ENCODE data around the gene OR52E2.

The OR52E2 gene

DNA sequence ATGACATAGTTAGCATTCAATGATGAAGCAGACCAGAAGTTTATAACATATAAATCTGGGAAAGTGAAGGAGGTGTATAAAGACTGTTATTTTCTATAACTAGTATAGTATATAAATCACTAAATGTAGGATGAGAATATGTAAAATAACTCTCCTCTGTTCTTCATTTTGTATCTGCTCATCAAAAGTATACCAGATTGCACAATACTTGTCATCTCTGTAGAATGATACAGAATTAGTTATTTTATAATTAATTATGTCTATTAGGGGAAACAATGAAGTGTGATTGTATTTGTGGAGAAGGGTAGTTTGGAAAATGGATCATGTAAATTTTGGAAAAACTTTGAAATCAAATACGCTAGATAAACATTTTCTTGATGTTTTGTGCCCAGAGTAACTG lies 46.4 kb downstream of the OR52E2 start:
- DNase-seq (ENCODE audit: low read depth in 2 of 2) = no peak

DNA sequence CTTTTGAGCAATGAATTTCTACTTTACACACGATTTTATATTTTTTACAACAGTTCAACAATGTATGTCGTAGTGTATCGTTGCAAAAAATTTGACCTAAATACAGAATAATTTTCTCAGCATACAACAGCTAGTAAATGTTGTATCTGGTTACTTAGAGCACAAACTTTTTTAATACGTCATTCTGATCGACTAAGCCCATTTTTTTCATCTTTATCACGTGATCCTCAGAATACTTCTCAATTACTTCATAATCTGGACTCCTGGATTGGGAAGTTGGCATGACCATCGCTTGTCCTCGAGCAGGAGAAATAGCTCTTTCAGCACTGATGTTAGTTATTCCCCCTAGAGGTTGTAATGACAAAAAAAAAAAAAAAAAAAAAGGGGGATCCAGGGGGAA lies 48.2 kb downstream of the OR52E2 start:
- DNase-seq (ENCODE audit: low read depth in 2 of 2) = no peak
